IMR-90 (cell line): ENCODE data around the gene SLC25A38. TPM values are rescaled to one million over a fixed set of nuclear protein-coding genes. Genes with fewer than 3 reads are reported as not detected.

Experiments
- ATAC-seq: fragments of 200-7000 bp; cut with Tn5 transposase; 2 replicates; pipeline ENCODE4 v1.9.1; 2020; ENCODE audit warnings: low read depth, mild to moderate bottlenecking, moderate library complexity
- BruUV-seq: library from RNA; stranded (reverse); fragments of 400-500 nt; replicated peaks from 2 replicates; lab custom pipeline; 2021; lab: Mats Ljungman, UMichigan
- CTCF ChIA-PET: fragments of 300-600 bp; formaldehyde crosslinking; extraction: SDS; loops from one replicate; lab custom pipeline; 2021; ENCODE audit warnings: antibody characterized with exemption; lab: Yijun Ruan, JAX
- POLR2A ChIA-PET: fragments of 300-600 bp; sonication (Branson Sonifier 250); formaldehyde crosslinking; loops from one replicate; lab custom pipeline; 2022; ENCODE audit warnings: antibody characterized with exemption; ENCODE audit not compliant: unreplicated experiment; lab: Charles Lee
- DNase-seq: peaks from one replicate; pipeline ENCODE4 v3.0.0; 2013
- H2AFZ ChIP-seq: replicated peaks from 2 replicates; pipeline ENCODE3; 2013; ENCODE audit warnings: low read length, mild to moderate bottlenecking; ENCODE audit not compliant: poor library complexity
- H2AK5ac ChIP-seq: 2 replicates; pipeline ENCODE4 v1.6.1; 2013; ENCODE audit warnings: low read depth, low read length, inconsistent platforms
- H2AK9ac ChIP-seq: replicated peaks from 2 replicates; pipeline ENCODE3; 2013; ENCODE audit warnings: mild to moderate bottlenecking, low read depth, low read length, moderate library complexity; ENCODE audit not compliant: poor library complexity
- H2BK120ac ChIP-seq: 2 replicates; pipeline ENCODE4 v1.6.1; 2013; ENCODE audit warnings: low read depth, low read length, inconsistent platforms
- H2BK15ac ChIP-seq: 3 replicates; pipeline ENCODE4 v1.6.1; 2013; ENCODE audit warnings: low read depth, low read length, inconsistent platforms
- H2BK20ac ChIP-seq: 2 replicates; pipeline ENCODE4 v1.6.1; 2013; ENCODE audit warnings: low read depth, mild to moderate bottlenecking, inconsistent platforms, low read length, moderate library complexity
- H2BK5ac ChIP-seq: 2 replicates; pipeline ENCODE4 v1.6.1; 2013; ENCODE audit warnings: mild to moderate bottlenecking, low read depth, low read length, inconsistent platforms; ENCODE audit not compliant: poor library complexity, severe bottlenecking
- H3K14ac ChIP-seq: replicated peaks from 2 replicates; pipeline ENCODE4 v1.6.1; 2013; ENCODE audit warnings: low read depth, low read length, inconsistent platforms
- H3K18ac ChIP-seq: 2 replicates; pipeline ENCODE4 v1.6.1; 2013; ENCODE audit warnings: low read depth, low read length, control low read depth
- H3K23ac ChIP-seq: 2 replicates; pipeline ENCODE4 v1.6.1; 2013; ENCODE audit warnings: low read depth, low read length, inconsistent platforms
- H3K27ac ChIP-seq: 2 replicates; pipeline ENCODE4 v1.5.1; 2013; ENCODE audit warnings: mild to moderate bottlenecking, control low read depth, low read length; ENCODE audit not compliant: insufficient read depth
- H3K27me3 ChIP-seq: 2 replicates; pipeline ENCODE4 v1.6.1; 2013; ENCODE audit warnings: low read length; ENCODE audit not compliant: control insufficient read depth, insufficient read depth
- H3K36me3 ChIP-seq: 2 replicates; pipeline ENCODE4 v1.6.1; 2013; ENCODE audit warnings: low read length, mixed read lengths; ENCODE audit not compliant: control insufficient read depth, insufficient read depth
- H3K4ac ChIP-seq: 2 replicates; pipeline ENCODE4 v1.6.1; 2013; ENCODE audit warnings: low read depth, low read length, inconsistent platforms
- H3K4me1 ChIP-seq: 2 replicates; pipeline ENCODE4 v1.6.1; 2013; ENCODE audit warnings: low read length, mixed read lengths; ENCODE audit not compliant: control insufficient read depth, insufficient read depth
- H3K4me2 ChIP-seq: 2 replicates; pipeline ENCODE4 v1.6.1; 2013; ENCODE audit warnings: low read depth, mild to moderate bottlenecking, control low read depth, low read length, moderate library complexity
- H3K4me3 ChIP-seq: 2 replicates; pipeline ENCODE4 v1.5.1; 2013; ENCODE audit warnings: low read depth, mild to moderate bottlenecking, control low read depth, low read length, moderate library complexity; ENCODE audit not compliant: insufficient read depth
- H3K56ac ChIP-seq: 2 replicates; pipeline ENCODE4 v1.6.1; 2013; ENCODE audit warnings: low read length, inconsistent platforms; ENCODE audit not compliant: insufficient read depth; ENCODE audit errors: extremely low read depth
- H3K79me1 ChIP-seq, 2 experiments: 2 replicates each; pipeline ENCODE4 v1.6.1; 2013; ENCODE audit warnings: low read length in 2 of 2, inconsistent platforms in 1 of 2, low read depth in 1 of 2
- H3K9ac ChIP-seq: 2 replicates; pipeline ENCODE4 v1.6.1; 2013; ENCODE audit warnings: low read depth, low read length, control low read depth
- H3K9me1 ChIP-seq: 2 replicates; pipeline ENCODE4 v1.6.1; 2013; ENCODE audit warnings: low read length, inconsistent platforms; ENCODE audit not compliant: insufficient read depth
- H3K9me3 ChIP-seq: 2 replicates; pipeline ENCODE4 v1.6.1; 2013; ENCODE audit warnings: low read length; ENCODE audit not compliant: control insufficient read depth, insufficient read depth
- H4K20me1 ChIP-seq: 2 replicates; pipeline ENCODE4 v1.6.1; 2013; ENCODE audit warnings: low read length, inconsistent platforms; ENCODE audit not compliant: insufficient read depth
- H4K5ac ChIP-seq: 2 replicates; pipeline ENCODE4 v1.6.1; 2013; ENCODE audit warnings: mild to moderate bottlenecking, low read depth, low read length, control low read depth
- H4K8ac ChIP-seq, 2 experiments: 2 replicates each; pipeline ENCODE4 v1.6.1; 2013; ENCODE audit warnings: low read depth in 2 of 2, low read length in 2 of 2, control low read depth in 1 of 2, inconsistent platforms in 1 of 2
- H4K91ac ChIP-seq: 2 replicates; pipeline ENCODE4 v1.6.1; 2013; ENCODE audit warnings: low read depth, low read length, inconsistent platforms; ENCODE audit not compliant: insufficient read depth
- CHD1 ChIP-seq: IDR thresholded peaks from 2 replicates; pipeline ENCODE4 v1.6.1; 2012; ENCODE audit warnings: low read depth, low read length, improper control_type of control experiment
- FOS ChIP-seq: fragments of 150-350 bp; IDR thresholded peaks from 2 replicates; pipeline ENCODE4 v1.6.1; 2016; ENCODE audit warnings: low read depth, low read length
- WGBS, 2 experiments: methylation state at CpG; one replicate each; pipeline versions ENCODE4 v1.1.5 to v1.1.7; 2013; ENCODE audit warnings: missing lambda C conversion rate in 2 of 2; ENCODE audit not compliant: insufficient read length in 1 of 2; ENCODE audit errors: extremely low coverage in 2 of 2; 5-methylcytosine and 5-hydroxymethylcytosine counted together
- dilution Hi-C: fragments of 300-500 bp; cut with HindIII; formaldehyde crosslinking; loops from one replicate; pipeline ENCODE4 v1.14.3; 2018; ENCODE audit warnings: low sequenced_read_pairs; ENCODE audit not compliant: unreplicated experiment
- in situ Hi-C: fragments of 300-500 bp; cut with MboI; formaldehyde crosslinking; loops from 3 replicates; pipeline ENCODE4 v1.14.3; 2019; ENCODE audit warnings: low sequenced_read_pairs, inconsistent platforms, mixed read lengths
- intact Hi-C: fragments of 100-400 bp; cut with micrococcal nuclease; formaldehyde crosslinking; loops from 2 replicates; pipeline ENCODE4 v1.10.0; 2022
- polyA plus RNA-seq, 3 experiments: library from polyadenylated mRNA; depleted of rRNA; stranded (reverse); fragments of >200 nt; gene quantifications; 2 replicates each; pipeline ENCODE4 v1.2.3, GENCODE V29; 2012; ENCODE audit warnings: low replicate concordance in 1 of 3
- total RNA-seq: library from RNA; depleted of rRNA; stranded (reverse); fragments of >200 nt; gene quantifications from 2 replicates; pipeline ENCODE4 v1.2.3, GENCODE V29; 2012

SLC25A38 gene
- total and polyA plus RNA-seq, 2 of the 4 experiments (the other 2 are of a cell fraction), result 17.4 to 22.6 TPM

- WGBS, 2 experiments, result 97% methylated on average over 3 of the region's 15 CpGs; no CpG with 5 or more reads in 1 of the 2 experiments
- H3K36me3 ChIP-seq, result peaks cover 20% of the 10 kb centered on the region
- intact Hi-C loops (no loop called here), dilution Hi-C loops (no loop called here), in situ Hi-C loops (no loop called here)
- H3K27ac ChIP-seq, result no peak overlapping the region
- H3K4me2 ChIP-seq, result no peak overlapping the region
- POLR2A ChIA-PET, result no interaction called here
- H3K14ac ChIP-seq, result no peak overlapping the region
- 0 out of 4 replicates have a peak overlapping the region, but pooled peaks of 1 of the 2 experiments have one; percentile 77 for H4K8ac ChIP-seq
- ATAC-seq (no peak), DNase-seq (no peak)
- H3K4me3 ChIP-seq, result no peak overlapping the region
- H2AFZ ChIP-seq, result peak overlapping the region; percentile 9
- H4K91ac ChIP-seq, result no peak overlapping the region
- no peaks in the 10 kb centered on the region for H3K9me3 ChIP-seq
- H3K79me1 ChIP-seq, result peaks cover 17 to 28% of the 10 kb centered on the region in 2 experiments
- no peak overlapping the region for H2BK120ac ChIP-seq
- no peak overlapping the region for H2AK5ac ChIP-seq
- BruUV-seq, result no TSS peak
- H2BK15ac ChIP-seq, result no peak overlapping the region
- CTCF ChIA-PET, result interaction anchor here (0.6 kb wide), 1 partner anchor 1157 kb away, joined by 5 read pairs; no protein-coding TSS in a partner anchor
- H3K4ac ChIP-seq, result no peak overlapping the region
- peaks cover 21% of the 10 kb centered on the region for H4K20me1 ChIP-seq
- H2BK5ac ChIP-seq, result no peak overlapping the region
- no peak overlapping the region for H3K9ac ChIP-seq
- no peak for TF ChIP-seq CHD1
- TF ChIP-seq FOS, result no peak
- peaks cover 2% of the 10 kb centered on the region; the same call in 1 of the 2 replicates for H3K4me1 ChIP-seq
- H2AK9ac ChIP-seq, result no peak overlapping the region
- H2BK20ac ChIP-seq, result no peak overlapping the region
- no peak overlapping the region for H4K5ac ChIP-seq
- no peak overlapping the region for H3K23ac ChIP-seq
- H3K18ac ChIP-seq, result no peak overlapping the region
- H3K56ac ChIP-seq, result no peak overlapping the region
- peaks cover 8% of the 10 kb centered on the region; the same call in 1 of the 2 replicates for H3K9me1 ChIP-seq
- no peaks in the 10 kb centered on the region for H3K27me3 ChIP-seq
Measured at GRCh38 chr3:39404943-39405686, 21.9 kb downstream of the SLC25A38 start.
